RCC 7860 (cell line): Measurements from ENCODE around the gene ERGIC1.

ENCODE experiments used
- DNase-seq: peaks from one replicate; pipeline ENCODE4 v3.0.0-alpha.2; 2015; ENCODE audit warnings: low spot score
- FAIRE-seq: peaks from 2 replicates; lab custom pipeline; 2012; peaks lifted over from hg19 to GRCh38; lab: Jason Lieb, UNC

The ERGIC1 gene

DNA sequence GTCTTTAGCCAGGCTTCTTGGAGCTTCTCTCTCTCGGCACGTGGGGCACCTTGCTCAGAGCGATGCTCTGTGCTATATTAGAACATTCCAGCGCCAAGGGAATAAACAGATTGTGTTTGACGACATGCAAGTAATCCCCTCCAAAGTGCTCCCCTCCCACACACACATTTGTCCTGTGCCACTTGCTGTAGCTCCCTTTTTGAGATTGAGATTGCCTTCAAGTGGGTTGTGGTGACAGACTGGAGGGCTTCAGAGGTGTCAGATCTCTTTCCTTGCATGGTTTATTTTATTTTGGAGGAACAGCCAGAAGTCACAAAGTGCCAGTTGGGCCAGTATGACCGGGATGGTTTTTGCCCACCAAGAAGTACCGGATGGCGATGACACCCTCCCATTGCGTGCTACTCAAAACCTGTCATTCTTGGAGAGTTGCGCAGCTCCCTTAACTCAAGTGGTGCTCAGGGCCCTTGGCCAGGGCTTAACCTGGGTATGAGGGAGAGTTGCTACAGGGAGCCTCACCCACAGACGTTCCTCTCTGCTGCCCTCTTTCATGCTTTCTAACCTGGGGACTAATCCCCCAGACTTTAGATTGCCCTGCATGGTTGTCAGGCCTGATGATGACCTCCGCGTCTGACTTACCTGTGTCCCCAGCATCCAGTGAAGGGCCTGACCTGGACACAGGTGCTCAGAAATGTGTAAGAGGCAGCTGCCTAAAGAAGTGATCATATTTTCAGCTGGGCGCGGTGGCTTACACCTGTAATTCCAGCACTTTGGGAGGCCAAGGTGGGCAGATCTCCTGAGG is 106.4 kb downstream of the ERGIC1 start:
- no peak for FAIRE-seq
- no peak for DNase-seq

DNA sequence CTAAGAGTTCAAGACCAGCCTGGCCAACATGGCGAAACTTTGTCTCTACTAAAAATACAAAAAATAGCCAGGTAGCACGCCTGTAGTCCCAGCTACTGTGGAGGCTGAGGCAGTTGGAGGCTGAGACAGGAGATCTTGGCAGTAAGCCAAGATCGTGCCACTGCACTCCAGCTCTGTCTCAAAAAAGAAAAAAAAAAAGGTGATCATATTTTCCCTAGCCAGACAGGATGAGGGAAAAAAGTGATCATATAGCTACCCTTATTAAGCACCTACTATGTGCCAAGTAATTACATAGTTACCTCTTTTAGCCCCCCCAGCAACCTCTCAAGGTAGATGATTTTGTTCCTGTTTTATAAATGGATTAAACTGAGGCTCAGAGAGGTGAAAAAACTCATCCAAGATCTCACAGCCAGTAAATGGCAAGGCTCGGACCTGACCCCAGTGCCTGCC is 107.0 kb downstream of the ERGIC1 start:
- DNase-seq = peak; percentile 40
- FAIRE-seq = peak; percentile 38

GRCh38 chr5:172942556-172942955 is 108.5 kb downstream of the ERGIC1 start:
- DNase-seq (no peak), FAIRE-seq (no peak)

- DNase-seq = peak; percentile 98
- FAIRE-seq = peak; percentile 91
Observed at GRCh38 chr5:172943283-172943841, 109.3 kb downstream of the ERGIC1 start.

- FAIRE-seq (peak; percentile 96), DNase-seq (peak; percentile 99)
Observed at GRCh38 chr5:172943906-172944305, 109.9 kb downstream of the ERGIC1 start.

- DNase-seq = peak; percentile 69
- no peak for FAIRE-seq
Observed at GRCh38 chr5:172944741-172945140, 110.7 kb downstream of the ERGIC1 start.

DNA sequence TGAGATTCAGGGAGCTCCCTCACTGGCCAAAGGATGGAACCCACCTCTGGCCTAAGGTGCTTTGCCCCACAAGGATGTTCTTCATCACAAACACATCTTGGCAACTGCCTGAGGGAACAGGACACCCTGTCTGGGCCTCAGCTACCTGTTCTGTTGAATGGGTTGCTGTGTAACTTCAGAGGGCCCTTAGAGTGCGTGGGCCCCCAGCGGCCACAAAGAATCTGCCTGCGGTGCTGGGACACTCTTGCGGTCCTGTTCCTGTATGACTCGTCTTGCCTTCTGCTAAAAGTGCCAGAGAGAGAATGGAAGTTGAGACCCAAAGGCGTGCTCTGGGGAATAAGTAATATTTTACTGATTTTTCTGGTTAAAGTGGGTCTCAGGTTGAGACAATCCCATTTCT is 111.1 kb downstream of the ERGIC1 start:
- DNase-seq = peak; percentile 57

GRCh38 chr5:172946146-172946545 is 112.1 kb downstream of the ERGIC1 start:
- FAIRE-seq = no peak

More for the DNA sequence above, 111.1 kb downstream of the ERGIC1 start:
- no peak for FAIRE-seq

DNA sequence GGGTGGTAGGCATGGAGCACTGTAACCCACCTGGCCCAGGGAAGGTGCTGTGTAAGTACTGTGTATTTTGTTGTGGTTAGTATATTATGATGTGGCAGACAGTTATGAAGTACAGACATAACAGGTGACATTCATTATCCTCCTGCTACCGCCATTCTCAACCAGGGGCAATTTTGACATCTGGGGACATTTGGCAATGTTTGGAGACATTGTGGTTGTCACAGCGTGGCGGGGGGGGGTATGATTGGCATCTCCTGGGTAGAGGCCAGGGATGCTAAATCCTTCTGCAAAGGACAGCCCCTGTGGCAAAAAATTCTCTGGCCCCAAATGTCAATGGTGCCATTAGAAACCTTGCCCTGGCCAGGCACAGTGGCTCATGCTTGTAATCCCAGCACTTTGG is 115.4 kb downstream of the ERGIC1 start:
- DNase-seq = no peak
- no peak for FAIRE-seq

More at GRCh38 chr5:172946146-172946545, 112.1 kb downstream of the ERGIC1 start:
- DNase-seq = no peak

DNA sequence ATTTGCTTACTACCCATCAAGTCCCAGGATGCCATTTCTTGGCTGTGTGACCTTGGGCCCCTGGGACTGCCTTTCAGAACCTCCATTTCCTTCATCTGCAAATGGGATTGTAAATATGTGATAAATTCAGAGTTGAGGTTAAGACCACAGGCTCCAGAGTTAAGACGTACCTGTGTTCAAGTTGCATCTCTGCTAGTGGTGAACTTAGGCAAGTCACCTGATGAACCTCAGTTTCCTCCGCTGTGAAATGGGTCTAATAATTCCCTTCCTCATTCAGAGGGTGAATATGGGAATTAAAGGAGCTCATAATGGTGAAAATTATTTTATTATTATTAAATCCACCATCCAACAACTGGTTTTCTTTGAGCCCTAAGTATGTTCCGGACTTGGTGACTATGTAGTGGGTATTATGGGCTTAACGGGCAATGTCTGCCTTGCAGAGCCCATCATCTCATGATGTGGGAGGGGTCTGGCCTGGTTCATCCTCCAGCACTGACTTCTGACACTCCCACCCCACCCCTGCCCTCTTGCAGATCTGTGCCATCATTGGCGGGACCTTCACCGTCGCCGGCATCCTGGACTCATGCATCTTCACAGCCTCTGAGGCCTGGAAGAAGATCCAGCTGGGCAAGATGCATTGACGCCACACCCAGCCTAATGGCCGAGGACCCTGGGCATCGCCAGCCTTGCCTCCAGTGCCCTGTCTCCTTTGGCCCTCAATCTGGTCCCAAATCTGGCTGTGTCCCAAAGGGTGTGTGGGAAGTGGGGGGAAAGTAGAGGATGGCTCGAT is 116.3 kb downstream of the ERGIC1 start:
- FAIRE-seq = no peak
- DNase-seq = no peak

DNA sequence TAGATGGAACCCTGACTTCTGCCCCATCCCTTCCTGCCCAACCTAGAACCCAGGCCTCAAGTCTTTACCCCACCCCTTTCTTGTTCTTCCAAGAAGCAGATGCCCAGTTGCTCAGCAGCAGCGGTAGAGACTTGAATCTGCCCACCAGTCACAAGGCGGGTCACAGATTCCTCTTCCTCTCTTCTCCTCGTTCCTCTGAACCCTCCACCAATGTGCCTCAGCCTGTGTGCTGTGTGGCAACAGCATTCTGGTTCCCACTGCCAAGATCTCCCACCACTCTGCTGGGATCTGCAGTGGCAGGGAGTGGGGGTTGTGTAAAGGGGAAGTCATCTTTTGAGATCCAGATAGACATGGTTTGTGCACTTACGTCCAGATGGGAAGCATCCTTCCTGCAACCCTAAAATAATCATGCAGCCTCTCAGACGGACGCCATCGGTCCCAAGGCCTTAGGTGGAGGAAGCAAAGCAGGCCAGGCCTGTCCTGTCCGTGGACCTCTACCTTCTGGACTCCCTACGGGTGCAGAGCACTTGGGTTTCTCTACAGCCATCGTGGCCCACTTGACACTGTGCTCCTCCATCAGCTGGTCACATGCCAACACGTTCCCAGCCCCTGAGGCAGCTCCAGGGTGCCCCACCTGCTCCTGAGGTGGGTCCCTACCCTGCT is 117.5 kb downstream of the ERGIC1 start:
- DNase-seq = no peak
- no peak for FAIRE-seq

DNA sequence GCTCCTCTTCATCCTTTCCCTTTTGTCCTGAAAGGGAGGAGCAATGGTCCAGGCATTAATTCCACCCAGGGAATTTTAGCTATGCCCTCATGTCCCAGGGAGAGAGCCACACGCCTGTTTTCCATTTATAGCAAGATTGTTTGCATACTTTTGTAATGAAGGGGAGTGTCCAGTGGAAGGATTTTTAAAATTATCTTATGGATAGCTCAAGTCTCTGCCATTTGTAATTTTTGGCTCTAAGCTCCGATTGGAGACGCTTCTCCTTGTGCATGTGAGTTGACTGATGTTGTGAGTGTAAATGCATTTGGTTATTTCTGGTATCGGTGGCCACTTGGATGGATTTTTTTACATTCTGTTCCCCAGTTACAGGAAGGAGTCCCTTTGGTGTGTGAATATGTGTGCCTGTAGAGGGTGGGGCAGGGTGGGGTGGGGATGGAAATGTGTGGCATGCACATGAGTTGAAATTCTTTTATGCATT is 118.0 kb downstream of the ERGIC1 start:
- no peak for DNase-seq
- no peak for FAIRE-seq

DNA sequence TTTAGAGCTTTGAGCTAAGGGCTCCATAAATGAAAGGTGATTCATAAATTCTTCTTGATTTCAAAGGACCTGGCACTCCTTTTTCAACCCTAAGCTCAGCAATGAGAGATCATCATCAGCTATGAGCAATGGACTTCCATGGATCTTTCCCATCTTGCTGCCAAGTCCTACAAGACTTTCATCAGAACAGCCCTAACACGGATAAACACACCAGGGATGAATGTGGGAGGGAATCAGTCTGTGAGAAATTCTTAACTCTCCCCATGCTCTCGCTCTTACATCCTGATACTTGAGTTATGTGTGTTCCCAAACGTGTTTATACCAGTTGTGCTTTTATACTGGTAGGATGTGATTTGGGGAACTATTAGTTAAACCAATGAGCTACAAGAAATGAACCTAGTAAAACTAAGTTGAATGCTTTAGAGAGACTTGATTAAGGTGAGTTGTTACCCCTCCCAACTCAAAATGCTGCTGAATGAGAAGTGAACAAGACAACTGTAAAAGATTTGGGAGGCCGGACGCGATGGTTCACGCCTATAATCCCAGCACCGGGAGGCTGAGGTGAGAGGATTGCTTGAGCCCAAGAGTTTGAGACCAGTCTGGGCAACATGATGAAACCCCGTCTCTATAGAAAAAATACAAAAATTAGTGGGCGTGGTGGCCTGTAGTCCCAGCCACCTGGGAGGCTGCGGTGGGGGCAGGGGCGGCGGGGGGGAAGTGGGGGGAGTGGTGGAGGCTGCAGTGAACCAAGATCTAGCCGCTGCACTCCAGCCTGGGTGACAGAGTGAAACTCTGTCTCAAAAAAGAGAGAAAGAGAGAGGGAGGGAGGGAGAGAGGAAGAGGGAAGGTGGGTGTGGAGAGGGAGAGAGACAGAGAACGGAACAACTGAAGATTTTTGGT is 120.0 kb downstream of the ERGIC1 start:
- no peak for FAIRE-seq

GRCh38 chr5:172954751-172955159 is 120.7 kb downstream of the ERGIC1 start:
- no peak for FAIRE-seq
- no peak for DNase-seq

More for the DNA sequence above, 120.0 kb downstream of the ERGIC1 start:
- DNase-seq = peak; percentile 67

GRCh38 chr5:172956228-172956627 is 122.2 kb downstream of the ERGIC1 start:
- no peak for FAIRE-seq
- no peak for DNase-seq

DNA sequence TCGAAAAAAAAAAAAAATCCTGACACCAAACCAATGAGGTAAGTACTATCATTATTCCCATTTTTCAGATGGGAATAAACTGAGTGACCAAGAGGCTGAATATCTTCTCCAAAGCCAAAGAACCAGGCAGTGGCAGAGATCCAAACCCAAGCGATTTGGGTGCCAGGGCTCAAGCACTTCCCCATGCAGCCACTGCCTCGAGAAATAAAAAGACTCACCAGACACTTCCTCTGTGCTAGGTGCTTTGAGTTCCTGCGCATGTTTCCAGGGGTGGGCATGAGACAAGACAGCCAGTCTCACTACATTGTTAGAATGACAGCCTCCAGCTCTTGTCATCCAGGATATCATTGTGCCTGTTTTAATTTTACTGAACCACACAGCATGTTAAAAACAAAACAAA is 122.9 kb downstream of the ERGIC1 start:
- no peak for FAIRE-seq
- peak; percentile 27 for DNase-seq

- no peak for DNase-seq
- FAIRE-seq = no peak
Observed at GRCh38 chr5:172957458-172957857, 123.4 kb downstream of the ERGIC1 start.

DNA sequence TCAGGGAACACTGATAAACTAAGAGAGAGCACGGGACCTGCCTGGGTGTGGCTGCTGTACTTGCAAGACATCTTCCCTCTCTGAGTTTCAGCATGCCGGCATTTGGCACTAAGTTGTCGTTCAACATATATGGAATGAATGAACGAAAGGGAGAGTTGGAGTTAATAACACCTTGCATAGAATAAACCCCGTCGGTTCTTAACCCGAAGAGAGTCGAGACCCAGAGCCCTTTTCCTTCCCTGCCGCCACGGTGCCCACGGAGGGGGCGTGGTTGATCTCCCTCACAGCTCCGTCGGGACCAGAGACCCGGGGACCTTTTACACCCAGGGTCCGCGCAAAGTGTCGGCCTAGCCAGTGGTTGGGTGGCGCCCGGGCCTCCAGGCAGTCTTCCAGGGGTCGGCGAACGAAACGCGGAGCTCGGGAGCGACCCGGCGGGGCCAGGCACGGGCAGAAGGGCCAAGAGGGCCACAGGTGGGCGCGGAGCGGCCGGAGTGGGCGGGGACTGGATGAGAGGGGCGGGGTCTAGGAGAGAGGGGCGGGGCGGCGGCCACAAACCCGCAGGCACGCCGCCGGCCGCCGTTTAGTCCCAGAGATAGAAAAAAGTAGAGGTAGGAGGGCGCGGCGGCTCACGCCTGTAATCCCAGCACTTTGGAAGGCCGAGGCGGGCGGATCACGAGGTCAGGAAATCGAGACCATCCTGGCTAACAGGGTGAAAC is 124.4 kb downstream of the ERGIC1 start:
- FAIRE-seq (no peak), DNase-seq (no peak)
